Hepatocyte (in vitro differentiated cells): ENCODE measurements around the gene GRIN3B.

ENCODE experiments used
- EZH2 ChIP-seq: fragments of 200-600 bp; sonication (generic); IDR thresholded peaks from 2 replicates; pipeline ENCODE4 v1.6.1; 2016; ENCODE audit warnings: antibody characterized with exemption, mild to moderate bottlenecking, borderline replicate concordance
- EZH2phosphoT487 ChIP-seq: fragments of 200-600 bp; sonication (generic); IDR thresholded peaks from one replicate; pipeline ENCODE4 v1.6.1; 2018; ENCODE audit warnings: antibody characterized with exemption, mild to moderate bottlenecking, low read depth, moderate library complexity; ENCODE audit not compliant: unreplicated experiment, severe bottlenecking
- TF ChIP-seq, protein P1 (sequence below): fragments of 200-600 bp; sonication (generic); IDR thresholded peaks from 2 replicates; pipeline ENCODE4 v1.5.1; 2016; ENCODE audit warnings: antibody characterized with exemption, mild to moderate bottlenecking; ENCODE audit not compliant: poor library complexity

DNA sequence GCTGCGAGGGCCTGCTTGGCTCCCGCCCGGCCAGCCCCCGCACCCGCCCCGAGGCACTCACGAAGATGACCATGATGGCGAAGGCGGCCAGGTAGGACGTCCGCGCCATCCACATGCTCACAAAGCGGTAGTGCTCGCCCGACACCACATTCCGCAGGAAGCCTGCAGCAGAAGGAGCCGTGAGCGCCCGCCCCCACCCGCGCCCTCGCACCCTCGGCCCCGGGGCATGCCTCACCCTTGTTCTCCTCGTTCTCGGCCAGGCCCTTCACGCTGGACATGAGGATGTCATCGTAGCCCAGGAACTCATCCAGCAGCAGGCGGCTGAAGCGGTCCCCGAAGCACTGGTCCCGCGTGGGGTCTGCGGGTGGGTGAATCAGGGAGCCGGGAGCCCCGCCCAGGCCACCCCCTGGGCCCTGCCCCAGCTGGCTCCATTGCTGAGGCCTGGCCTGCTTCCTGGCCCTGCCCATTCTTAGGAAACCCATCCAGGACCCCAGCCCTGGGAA is 11.7 kb downstream of the GRIN3B start:
- TF ChIP-seq, protein P1, sequence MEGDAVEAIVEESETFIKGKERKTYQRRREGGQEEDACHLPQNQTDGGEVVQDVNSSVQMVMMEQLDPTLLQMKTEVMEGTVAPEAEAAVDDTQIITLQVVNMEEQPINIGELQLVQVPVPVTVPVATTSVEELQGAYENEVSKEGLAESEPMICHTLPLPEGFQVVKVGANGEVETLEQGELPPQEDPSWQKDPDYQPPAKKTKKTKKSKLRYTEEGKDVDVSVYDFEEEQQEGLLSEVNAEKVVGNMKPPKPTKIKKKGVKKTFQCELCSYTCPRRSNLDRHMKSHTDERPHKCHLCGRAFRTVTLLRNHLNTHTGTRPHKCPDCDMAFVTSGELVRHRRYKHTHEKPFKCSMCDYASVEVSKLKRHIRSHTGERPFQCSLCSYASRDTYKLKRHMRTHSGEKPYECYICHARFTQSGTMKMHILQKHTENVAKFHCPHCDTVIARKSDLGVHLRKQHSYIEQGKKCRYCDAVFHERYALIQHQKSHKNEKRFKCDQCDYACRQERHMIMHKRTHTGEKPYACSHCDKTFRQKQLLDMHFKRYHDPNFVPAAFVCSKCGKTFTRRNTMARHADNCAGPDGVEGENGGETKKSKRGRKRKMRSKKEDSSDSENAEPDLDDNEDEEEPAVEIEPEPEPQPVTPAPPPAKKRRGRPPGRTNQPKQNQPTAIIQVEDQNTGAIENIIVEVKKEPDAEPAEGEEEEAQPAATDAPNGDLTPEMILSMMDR: no peak
- no peak for TF ChIP-seq EZH2
- no peak for TF ChIP-seq EZH2phosphoT487
